ENCODE results near the gene EPHX1. TPM values are rescaled to one million over a fixed set of nuclear protein-coding genes. Genes with fewer than 3 reads are reported as not detected.
A peak's percentile ranks its signal among the peaks of the same experiment; 100 is the strongest.

EPHX1 gene
- total and polyA plus RNA-seq, 4 donors = 36.4 to 95.4 (median 60.7) TPM

DNA sequence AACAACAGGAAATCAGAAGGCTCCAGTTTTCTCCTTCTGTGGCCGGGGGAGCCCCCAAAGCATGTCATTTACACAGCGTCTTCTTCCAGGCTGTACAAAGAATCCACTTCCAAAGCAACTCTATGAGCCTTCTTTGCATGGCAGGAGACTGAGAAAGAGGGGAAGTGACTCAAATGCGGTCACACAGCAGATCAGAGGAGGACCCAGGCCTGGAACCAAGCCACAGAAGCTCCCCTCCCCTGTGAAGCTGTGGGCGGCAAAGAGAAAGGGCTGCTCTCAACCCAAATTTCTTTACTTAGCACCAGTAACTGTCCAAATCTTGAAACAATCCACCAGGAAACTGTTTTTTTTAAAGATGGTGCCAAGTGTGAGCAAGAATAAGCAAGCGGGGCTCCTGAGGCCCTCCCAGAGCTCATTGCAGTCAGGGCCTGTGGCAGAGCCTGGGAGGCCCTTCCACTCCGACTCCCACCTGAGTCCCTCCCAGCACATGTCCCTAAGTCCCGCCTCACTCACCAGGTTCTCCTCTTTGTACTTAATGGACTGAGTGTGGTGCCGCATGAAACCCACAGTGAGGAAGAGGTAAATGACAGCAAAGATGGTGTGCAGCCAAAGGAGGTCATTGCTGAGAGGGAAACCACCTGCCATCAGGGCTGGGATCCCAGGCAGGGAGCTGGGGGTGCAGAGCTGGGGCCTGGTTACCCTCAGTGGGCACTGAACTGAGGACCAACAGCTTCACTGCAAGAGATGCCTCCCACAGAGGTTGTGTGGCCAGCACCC is 56.3 kb downstream of the EPHX1 start:
- Histone ChIP-seq H3K9me3 (ENCODE audit: control insufficient read depth, insufficient read depth, low read length) (no peaks in the 10 kb centered on the region), H3K27ac (ENCODE audit: low read depth, low read length) (no peak overlapping the region), H3K4me3 (ENCODE audit: low read depth, low read length) (no peak overlapping the region), H3K36me3 (ENCODE audit: control insufficient read depth, insufficient read depth, low read length) (peaks cover 45% of the 10 kb centered on the region), H3K4me1 (ENCODE audit: control insufficient read depth, insufficient read depth, low read length) (peaks cover 13% of the 10 kb centered on the region), H3K27me3 (ENCODE audit: control insufficient read depth, insufficient read depth, low read length) (no peaks in the 10 kb centered on the region)
- DNase-seq (ENCODE audit: low read depth in 4 of 6, low spot score in 6 of 6) = no peak
- WGBS (ENCODE audit: insufficient coverage) = 77% methylated on average over 2 of the region's 8 CpGs

DNA sequence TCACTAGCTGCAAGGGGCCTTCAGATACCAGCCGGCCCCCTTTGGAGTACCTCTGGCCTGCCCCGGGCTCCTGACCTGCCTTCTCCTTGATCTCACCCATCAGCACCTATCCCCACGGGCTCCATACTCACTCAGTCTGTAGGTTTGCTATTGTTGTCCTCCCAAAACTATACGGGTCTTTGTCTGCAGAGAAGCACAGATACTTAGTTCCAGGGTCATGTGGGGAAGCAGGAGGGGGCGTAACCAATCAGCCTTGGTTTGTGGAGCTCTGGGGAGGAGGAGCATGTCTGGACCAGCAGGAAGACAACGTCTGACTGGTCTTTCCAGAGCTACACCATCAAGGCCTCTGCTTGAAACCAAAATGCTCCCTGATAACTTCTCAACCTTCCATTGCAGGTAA is 57.1 kb downstream of the EPHX1 start:
- no peaks in the 10 kb centered on the region for H3K9me3 ChIP-seq (ENCODE audit: control insufficient read depth, insufficient read depth, low read length)
- H3K27me3 ChIP-seq (ENCODE audit: control insufficient read depth, insufficient read depth, low read length) = no peaks in the 10 kb centered on the region
- H3K27ac ChIP-seq (ENCODE audit: low read depth, low read length) = no peak overlapping the region
- H3K36me3 ChIP-seq (ENCODE audit: control insufficient read depth, insufficient read depth, low read length) = peaks cover 38% of the 10 kb centered on the region
- WGBS (ENCODE audit: insufficient coverage) = 43% methylated on average over 2 of the region's 6 CpGs
- H3K4me3 ChIP-seq (ENCODE audit: low read depth, low read length) = no peak overlapping the region
- H3K4me1 ChIP-seq (ENCODE audit: control insufficient read depth, insufficient read depth, low read length) = peaks cover 18% of the 10 kb centered on the region
- DNase-seq (ENCODE audit: low read depth in 4 of 6, low spot score in 6 of 6) = no peak

- Histone ChIP-seq H3K36me3 (ENCODE audit: control insufficient read depth, insufficient read depth, low read length) (peaks cover 39% of the 10 kb centered on the region), H3K9me3 (ENCODE audit: control insufficient read depth, insufficient read depth, low read length) (no peaks in the 10 kb centered on the region), H3K27ac (ENCODE audit: low read depth, low read length) (no peak overlapping the region), H3K4me1 (ENCODE audit: control insufficient read depth, insufficient read depth, low read length) (peaks cover 18% of the 10 kb centered on the region), H3K4me3 (ENCODE audit: low read depth, low read length) (no peak overlapping the region), H3K27me3 (ENCODE audit: control insufficient read depth, insufficient read depth, low read length) (no peaks in the 10 kb centered on the region)
- no peak for DNase-seq (ENCODE audit: low read depth in 4 of 6, low spot score in 6 of 6)
- WGBS (ENCODE audit: insufficient coverage) = 92% methylated on average over 6 of the region's 8 CpGs
These were observed 58.9 kb downstream of the EPHX1 start for GRCh38 chr1:225868631-225869330.

DNA sequence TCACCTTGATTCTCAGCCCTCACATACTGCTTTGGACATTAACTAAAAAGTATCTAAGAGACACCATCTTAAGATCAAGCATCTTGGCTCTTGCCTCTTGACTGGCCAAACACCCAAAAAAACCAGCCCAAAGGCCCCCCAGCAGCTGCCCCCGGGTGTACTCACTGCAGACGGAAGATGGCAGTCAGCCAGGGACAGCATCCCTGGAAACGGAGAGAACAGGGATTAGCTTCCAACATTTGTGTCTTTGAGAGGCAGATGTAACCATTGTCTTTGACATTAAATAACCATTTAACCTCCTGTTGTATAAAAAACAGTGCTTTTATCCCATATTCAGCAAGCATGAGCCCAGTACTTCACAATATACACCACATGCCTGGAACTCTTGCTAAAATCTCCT is 61.0 kb downstream of the EPHX1 start:
- Histone ChIP-seq H3K27ac (ENCODE audit: low read depth, low read length) (no peak overlapping the region), H3K27me3 (ENCODE audit: control insufficient read depth, insufficient read depth, low read length) (no peaks in the 10 kb centered on the region), H3K4me3 (ENCODE audit: low read depth, low read length) (no peak overlapping the region), H3K36me3 (ENCODE audit: control insufficient read depth, insufficient read depth, low read length) (peaks cover 35% of the 10 kb centered on the region), H3K4me1 (ENCODE audit: control insufficient read depth, insufficient read depth, low read length) (peaks cover 21% of the 10 kb centered on the region), H3K9me3 (ENCODE audit: control insufficient read depth, insufficient read depth, low read length) (no peaks in the 10 kb centered on the region)
- peak in 5 of 6 donors; percentile 36 to 82 (median 62) for DNase-seq (ENCODE audit: low read depth in 4 of 6, low spot score in 6 of 6)
- WGBS (ENCODE audit: insufficient coverage) = 35% methylated on average over 3 of the region's 3 CpGs

DNA sequence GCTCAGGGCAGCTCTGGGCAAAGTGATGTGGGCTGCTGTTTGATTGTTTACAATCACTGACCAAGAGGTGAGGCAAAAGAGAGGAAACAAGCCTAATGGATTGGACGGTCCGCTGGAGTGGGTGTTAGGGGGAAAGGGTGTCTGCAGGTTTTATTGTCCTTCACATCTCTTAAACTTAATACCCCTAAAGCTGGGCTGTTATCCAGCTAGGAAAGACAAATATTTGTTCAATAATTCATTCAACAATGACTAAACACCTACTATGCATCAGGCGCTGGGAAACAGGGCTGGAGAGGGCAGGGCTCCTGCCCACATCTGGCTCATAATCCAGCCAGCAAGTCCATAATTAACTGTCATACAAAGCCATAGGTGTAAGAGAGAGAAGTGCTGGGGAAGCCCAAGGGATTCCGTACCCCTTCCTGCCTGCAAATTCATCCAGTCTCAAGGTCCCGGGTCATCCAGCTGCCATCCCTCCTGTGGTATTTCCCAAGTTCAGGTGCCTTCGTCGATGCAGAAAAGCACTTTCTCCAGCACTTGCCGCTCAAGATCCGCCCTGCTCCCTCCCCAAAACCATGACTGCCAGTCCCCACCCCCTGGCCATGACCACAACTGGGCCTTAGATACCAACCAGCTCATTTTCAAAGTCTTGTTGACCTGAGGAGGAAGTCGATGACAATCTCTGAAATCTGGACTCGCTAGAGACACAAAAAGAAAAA is 61.6 kb downstream of the EPHX1 start:
- 74% methylated on average over 6 of the region's 11 CpGs for WGBS (ENCODE audit: insufficient coverage)
- peaks cover 21% of the 10 kb centered on the region for H3K4me1 ChIP-seq (ENCODE audit: control insufficient read depth, insufficient read depth, low read length)
- no peaks in the 10 kb centered on the region for H3K27me3 ChIP-seq (ENCODE audit: control insufficient read depth, insufficient read depth, low read length)
- no peak overlapping the region for H3K4me3 ChIP-seq (ENCODE audit: low read depth, low read length)
- no peak for DNase-seq (ENCODE audit: low read depth in 4 of 6, low spot score in 6 of 6)
- no peaks in the 10 kb centered on the region for H3K9me3 ChIP-seq (ENCODE audit: control insufficient read depth, insufficient read depth, low read length)
- no peak overlapping the region for H3K27ac ChIP-seq (ENCODE audit: low read depth, low read length)
- peaks cover 31% of the 10 kb centered on the region for H3K36me3 ChIP-seq (ENCODE audit: control insufficient read depth, insufficient read depth, low read length)

GRCh38 chr1:225872075-225872430 is 62.1 kb downstream of the EPHX1 start:
- no peak for DNase-seq (ENCODE audit: low read depth in 4 of 6, low spot score in 6 of 6)
- Histone ChIP-seq H3K27ac (ENCODE audit: low read depth, low read length) (no peak overlapping the region), H3K27me3 (ENCODE audit: control insufficient read depth, insufficient read depth, low read length) (no peaks in the 10 kb centered on the region), H3K36me3 (ENCODE audit: control insufficient read depth, insufficient read depth, low read length) (peaks cover 27% of the 10 kb centered on the region), H3K9me3 (ENCODE audit: control insufficient read depth, insufficient read depth, low read length) (no peaks in the 10 kb centered on the region), H3K4me3 (ENCODE audit: low read depth, low read length) (no peak overlapping the region), H3K4me1 (ENCODE audit: control insufficient read depth, insufficient read depth, low read length) (peaks cover 22% of the 10 kb centered on the region)
- WGBS (ENCODE audit: insufficient coverage) = no CpG with 5 or more reads among the region's 3 CpGs

GRCh38 chr1:225873281-225873850 is 63.4 kb downstream of the EPHX1 start:
- peaks cover 35% of the 10 kb centered on the region for H3K4me1 ChIP-seq (ENCODE audit: control insufficient read depth, insufficient read depth, low read length)
- DNase-seq (ENCODE audit: low read depth in 4 of 6, low spot score in 6 of 6) = no peak
- no peak overlapping the region for H3K27ac ChIP-seq (ENCODE audit: low read depth, low read length)
- H3K27me3 ChIP-seq (ENCODE audit: control insufficient read depth, insufficient read depth, low read length) = no peaks in the 10 kb centered on the region
- 83% methylated on average over 6 of the region's 10 CpGs for WGBS (ENCODE audit: insufficient coverage)
- H3K9me3 ChIP-seq (ENCODE audit: control insufficient read depth, insufficient read depth, low read length) = no peaks in the 10 kb centered on the region
- peaks cover 27% of the 10 kb centered on the region for H3K36me3 ChIP-seq (ENCODE audit: control insufficient read depth, insufficient read depth, low read length)
- H3K4me3 ChIP-seq (ENCODE audit: low read depth, low read length) = no peak overlapping the region

DNA sequence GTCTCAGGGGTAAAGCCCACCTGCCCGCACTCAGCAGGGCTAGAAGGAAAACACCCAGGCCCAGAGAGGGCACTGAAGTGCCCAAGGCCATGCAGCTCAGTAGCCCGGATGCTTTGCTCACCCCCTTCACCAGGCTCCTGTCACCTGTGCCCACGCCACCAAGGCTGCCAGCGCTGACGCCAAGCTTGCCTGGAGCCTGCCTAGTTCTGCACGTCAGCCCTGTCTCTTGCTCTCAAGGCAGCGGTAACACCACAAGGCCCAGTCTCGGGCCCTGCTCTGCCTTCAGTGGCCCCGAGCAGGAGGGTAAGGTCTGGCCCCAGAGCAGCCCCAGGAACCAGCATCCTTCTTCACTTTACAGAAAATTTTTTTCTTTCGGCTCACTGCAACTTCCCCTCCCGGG is 64.5 kb downstream of the EPHX1 start:
- Histone ChIP-seq H3K27me3 (ENCODE audit: control insufficient read depth, insufficient read depth, low read length) (no peaks in the 10 kb centered on the region), H3K36me3 (ENCODE audit: control insufficient read depth, insufficient read depth, low read length) (peaks cover 24% of the 10 kb centered on the region), H3K4me3 (ENCODE audit: low read depth, low read length) (no peak overlapping the region), H3K4me1 (ENCODE audit: control insufficient read depth, insufficient read depth, low read length) (peaks cover 33% of the 10 kb centered on the region), H3K9me3 (ENCODE audit: control insufficient read depth, insufficient read depth, low read length) (no peaks in the 10 kb centered on the region), H3K27ac (ENCODE audit: low read depth, low read length) (no peak overlapping the region)
- no peak for DNase-seq (ENCODE audit: low read depth in 4 of 6, low spot score in 6 of 6)
- WGBS (ENCODE audit: insufficient coverage) = 92% methylated on average over 9 of the region's 11 CpGs

GRCh38 chr1:225875044-225875815 is 65.3 kb downstream of the EPHX1 start:
- Histone ChIP-seq H3K36me3 (ENCODE audit: control insufficient read depth, insufficient read depth, low read length) (peaks cover 20% of the 10 kb centered on the region), H3K9me3 (ENCODE audit: control insufficient read depth, insufficient read depth, low read length) (no peaks in the 10 kb centered on the region), H3K27me3 (ENCODE audit: control insufficient read depth, insufficient read depth, low read length) (no peaks in the 10 kb centered on the region), H3K4me1 (ENCODE audit: control insufficient read depth, insufficient read depth, low read length) (peaks cover 41% of the 10 kb centered on the region), H3K4me3 (ENCODE audit: low read depth, low read length) (no peak overlapping the region), H3K27ac (ENCODE audit: low read depth, low read length) (no peak overlapping the region)
- 94% methylated on average over 11 of the region's 12 CpGs for WGBS (ENCODE audit: insufficient coverage)
- DNase-seq (ENCODE audit: low read depth in 4 of 6, low spot score in 6 of 6) = no peak
